HG02870 (cell line): Measurements from ENCODE around the gene GALNTL6.

Experiments used
- ATAC-seq: cut with Tn5 transposase; IDR thresholded peaks from one replicate; pipeline ENCODE4 v1.9.1; 2021; ENCODE audit warnings: mild to moderate bottlenecking, moderate library complexity; ENCODE audit not compliant: unreplicated experiment

GALNTL6 gene

DNA sequence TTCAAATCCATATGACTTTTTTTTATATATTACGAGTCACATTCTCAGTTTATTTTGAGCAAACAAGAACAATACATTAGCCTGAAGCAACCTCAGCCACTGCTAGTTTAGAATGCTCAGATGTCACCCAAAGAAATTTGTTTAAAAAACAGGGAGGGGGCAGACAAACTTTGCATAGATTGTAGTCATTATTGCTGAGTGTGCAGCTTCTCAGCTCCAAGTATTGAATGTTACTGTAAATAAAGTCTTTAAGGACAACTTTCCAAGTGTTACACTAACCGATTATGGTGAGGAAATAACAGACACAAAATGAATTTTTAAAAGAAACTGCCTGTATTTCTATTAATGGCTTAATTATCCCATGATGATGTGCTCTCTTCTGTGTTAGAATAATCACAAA, 835.9 kb downstream of the GALNTL6 start:
- no peak for ATAC-seq

- no peak for ATAC-seq
Measured at GRCh38 chr4:172650758-172651530, 837.7 kb downstream of the GALNTL6 start.

DNA sequence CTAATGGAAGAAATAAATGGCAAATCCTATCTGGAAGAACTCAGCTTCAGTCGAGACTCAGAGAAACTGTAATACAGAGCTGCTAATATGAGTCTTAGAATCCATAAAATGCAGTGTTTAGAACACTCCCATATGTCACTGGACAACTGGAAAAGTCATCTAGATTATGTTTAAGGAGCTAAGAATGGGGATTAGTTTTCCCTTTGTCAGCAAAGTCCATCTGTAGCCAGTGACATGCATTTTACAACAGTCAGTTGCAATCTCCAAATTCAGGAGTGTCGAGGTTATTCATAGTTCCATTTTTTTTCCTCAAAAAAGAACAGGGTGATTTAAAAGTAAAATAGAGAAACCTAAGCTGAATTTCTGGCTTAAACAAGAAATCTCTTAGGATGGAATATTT, 838.8 kb downstream of the GALNTL6 start:
- ATAC-seq, result no peak

DNA sequence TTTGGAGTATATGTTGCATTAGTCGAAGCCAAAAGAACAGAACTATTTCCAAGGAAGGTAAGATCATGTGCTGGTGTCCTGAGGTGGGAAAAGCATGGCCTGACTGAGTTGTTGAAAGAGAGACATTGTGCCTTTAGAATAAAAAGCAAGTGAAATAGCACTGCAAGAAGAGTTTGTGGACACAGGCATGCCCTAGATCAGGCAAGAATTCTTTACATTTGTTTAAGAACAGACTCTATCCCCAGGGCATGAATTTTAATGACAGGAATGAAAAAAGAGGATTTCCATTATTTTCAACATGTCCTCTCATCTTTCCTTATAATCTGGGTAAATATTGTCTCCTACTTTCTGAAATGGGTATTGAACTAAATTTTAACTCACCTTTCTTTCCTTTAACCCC, 839.2 kb downstream of the GALNTL6 start:
- no peak for ATAC-seq

DNA sequence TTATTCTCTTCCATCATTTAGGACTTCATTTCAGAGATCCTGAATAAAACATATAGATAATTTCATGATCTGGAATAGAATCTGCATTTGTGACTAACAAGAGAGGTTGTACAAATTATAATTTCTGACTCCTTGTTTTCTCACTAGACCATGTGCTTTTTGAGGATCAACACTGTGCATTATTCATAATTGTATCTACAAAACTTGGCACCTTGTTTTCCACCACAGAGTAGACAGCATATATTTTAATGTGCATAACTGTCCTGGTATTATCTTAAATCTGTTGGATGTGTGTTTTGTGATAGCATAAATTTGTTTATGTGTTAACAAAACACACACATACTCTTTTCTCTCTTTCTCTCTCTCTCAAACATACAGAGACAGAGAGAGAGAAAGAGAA, 840.5 kb downstream of the GALNTL6 start:
- no peak for ATAC-seq

DNA sequence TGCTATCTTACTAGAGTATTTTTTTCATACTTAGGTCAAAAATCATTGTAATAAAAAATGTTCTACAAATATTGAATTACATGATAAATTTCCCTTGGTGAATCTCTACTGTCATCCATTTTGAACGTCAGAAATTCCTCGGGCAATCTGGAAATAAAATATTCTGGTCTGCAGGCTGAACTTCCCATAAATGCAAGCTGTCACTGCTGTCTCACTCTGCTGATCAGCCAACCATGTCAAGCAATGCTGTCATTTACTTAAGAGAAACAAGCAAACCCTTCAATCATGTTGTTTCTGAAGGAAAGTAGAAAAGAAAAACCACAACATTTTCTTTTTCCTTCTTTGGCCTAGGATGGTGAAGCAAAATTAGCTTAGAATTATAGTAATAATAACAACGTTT, 841.3 kb downstream of the GALNTL6 start:
- no peak for ATAC-seq

DNA sequence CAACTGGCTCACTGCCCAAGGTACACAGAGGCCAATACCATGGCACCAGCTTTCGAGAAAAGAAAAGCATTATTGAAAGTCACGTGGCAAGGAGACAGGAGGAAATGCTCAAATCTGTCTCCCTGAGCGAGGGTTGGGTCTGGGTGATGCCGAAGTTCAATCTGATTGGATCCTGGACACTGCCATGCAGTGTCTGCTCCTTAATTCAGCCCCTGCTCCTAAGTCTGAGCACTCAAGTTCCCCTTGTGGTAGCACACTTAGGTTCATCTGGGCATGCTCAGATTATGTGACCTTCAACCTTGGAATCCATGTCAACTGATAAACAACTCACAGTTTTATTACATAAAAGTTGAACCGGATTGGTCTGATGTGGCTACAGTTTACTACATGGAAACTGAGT, 842.9 kb downstream of the GALNTL6 start:
- no peak for ATAC-seq

- ATAC-seq, result no peak
Measured at GRCh38 chr4:172657081-172657480, 843.9 kb downstream of the GALNTL6 start.

DNA sequence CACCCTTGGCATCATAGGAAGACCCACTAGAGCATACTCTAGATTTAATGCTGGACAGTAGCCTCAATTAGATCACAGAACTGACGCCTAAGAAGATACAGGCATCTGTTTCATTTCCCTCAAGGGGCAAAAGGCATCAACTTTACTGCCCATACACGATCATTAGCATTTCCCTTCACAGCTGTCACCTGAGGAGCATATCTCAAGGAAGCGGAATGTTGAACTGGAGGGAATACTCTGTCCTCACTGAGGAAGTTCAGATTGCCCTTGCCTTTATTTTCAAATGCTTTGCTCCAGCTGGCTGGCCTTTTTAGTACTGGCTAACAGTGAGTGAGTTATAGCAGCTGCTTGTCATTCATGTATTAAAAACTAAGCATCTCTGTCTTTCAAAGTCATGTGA, 847.0 kb downstream of the GALNTL6 start:
- no peak for ATAC-seq

GRCh38 chr4:172662113-172662512, 848.9 kb downstream of the GALNTL6 start:
- ATAC-seq, result no peak

GRCh38 chr4:172666711-172667368, 853.6 kb downstream of the GALNTL6 start:
- ATAC-seq, result no peak

- no peak for ATAC-seq
Measured at GRCh38 chr4:172674811-172675210, 861.6 kb downstream of the GALNTL6 start.

DNA sequence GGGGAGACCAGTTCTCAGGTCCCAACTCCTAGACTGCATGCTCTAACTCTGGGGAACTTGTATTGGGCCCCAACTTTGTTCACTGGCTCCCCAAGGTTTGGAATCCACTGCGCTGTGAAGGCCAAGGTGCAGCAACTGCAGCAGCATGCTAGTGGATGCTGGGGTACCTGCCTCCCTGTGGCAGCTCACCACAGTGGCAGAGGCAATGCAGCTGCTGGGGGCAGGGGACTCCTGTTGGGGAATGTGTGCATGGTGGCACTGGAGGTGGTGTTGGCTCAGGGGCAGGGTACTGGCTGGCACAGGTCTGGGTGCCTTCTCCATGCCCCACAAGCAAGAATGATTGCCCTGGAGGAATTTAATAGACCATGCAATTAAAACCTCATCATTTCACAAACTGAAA, 862.0 kb downstream of the GALNTL6 start:
- ATAC-seq, result no peak

DNA sequence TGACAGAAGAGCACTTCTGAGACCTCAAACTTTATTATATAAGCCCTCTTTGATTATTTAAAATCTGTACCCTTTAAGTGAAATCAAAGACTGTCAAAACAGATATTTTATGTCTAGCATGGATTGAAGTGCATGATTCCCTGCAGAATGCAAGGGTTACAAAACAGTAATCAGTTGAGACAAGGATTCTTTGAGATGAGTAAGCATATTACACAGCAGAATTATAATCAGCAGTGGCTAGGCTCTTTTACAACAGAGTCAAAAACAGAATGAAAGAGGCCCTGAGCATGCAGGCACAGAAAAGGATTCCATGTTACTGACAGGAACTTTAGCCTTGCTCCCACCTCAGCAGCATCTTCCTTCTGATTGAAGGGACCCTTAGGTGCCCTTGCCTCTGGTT, 867.5 kb downstream of the GALNTL6 start:
- no peak for ATAC-seq

DNA sequence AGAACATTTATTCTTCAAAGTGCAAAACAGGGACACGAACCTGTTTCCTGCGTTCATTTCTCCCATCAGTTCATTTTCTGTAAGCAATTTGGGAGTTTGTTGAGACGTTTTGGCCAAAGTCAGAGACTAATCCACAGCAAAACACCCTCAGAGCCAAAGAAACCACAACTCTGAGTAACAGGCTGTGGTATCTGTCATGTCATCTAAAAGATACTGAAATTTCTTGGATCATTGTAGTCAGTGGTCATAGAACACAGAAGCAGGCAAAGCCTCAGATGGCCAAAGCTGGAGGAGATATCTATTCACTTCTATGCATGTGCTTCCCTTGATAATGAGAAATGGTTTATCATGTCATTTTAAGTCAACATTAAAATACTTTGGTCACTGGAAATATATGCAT, 869.8 kb downstream of the GALNTL6 start:
- ATAC-seq, result no peak

DNA sequence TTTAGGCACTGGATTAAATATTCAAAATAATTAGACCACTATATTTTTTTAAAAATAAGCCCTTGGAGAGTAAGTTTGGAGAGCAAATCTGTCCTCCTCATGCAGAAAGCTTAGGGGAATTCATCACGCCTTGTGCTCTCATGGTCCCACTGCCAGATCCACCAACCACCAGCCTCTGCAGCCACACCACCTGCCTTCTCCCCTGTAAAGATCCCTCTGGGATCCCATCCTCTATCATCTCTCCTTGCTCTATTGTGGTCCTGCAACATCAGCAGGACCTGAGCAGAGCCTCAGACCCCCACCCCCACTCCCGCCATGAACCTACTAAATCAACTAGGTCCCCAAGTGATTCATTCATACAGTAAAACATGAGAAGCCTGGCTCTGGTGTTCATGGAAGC, 872.8 kb downstream of the GALNTL6 start:
- no peak for ATAC-seq

GRCh38 chr4:172688534-172688933, 875.3 kb downstream of the GALNTL6 start:
- ATAC-seq, result no peak

DNA sequence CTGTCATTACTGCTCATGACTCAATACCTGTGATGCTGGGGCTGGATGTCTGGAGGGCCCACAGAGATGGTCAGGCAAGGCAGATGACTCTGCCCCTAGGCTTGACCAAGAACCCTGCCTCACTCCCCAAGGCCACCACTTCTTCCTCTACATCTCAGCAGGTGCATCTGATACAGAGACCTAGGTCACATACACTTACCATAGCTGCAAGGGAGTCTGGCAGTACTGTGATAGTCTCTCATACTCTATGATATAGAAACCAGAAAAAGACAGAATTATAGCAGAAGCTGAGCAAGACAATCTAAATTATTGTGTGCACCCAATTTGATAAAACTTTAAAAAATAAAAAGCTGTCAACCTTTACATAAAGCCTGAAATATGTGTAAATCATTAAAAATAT, 878.3 kb downstream of the GALNTL6 start:
- no peak for ATAC-seq

DNA sequence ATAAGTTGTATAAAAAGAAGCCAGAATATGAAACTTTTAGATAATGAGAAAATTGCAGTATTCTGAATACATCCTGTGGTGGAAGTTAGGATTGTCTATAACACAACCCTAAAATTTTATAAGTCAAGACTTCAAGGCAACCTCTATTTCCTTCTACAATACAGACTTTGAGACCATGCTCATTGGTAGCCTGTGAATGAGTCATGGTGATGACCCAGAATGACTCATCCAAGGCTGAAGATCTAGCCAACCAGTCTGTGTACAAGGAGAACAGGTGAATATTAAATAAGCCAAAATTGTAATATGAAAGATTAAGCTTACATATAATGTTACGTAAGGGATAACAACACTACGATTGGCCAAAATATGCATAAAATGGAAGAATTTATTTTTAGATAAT, 879.5 kb downstream of the GALNTL6 start:
- ATAC-seq, result no peak

DNA sequence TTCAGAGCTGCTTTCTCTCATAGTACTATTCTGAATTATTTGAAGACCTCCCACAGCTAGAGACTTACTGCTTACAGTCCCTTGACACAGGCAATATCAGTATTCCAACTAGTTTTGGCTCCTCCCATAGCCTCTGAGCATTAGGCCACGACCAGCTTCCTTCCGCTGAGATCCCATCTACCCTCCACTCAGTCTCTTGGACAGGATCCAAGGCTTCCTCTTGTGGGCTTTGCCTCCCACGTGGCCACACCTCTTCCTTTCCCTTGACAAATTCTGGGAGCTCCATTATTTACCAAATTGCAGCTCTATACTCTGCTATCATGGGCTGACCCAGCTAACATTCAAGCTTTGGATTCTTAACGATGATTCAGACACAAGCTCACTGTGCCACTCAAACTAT, 885.1 kb downstream of the GALNTL6 start:
- ATAC-seq, result no peak

GRCh38 chr4:172705565-172705964, 892.4 kb downstream of the GALNTL6 start:
- no peak for ATAC-seq

- no peak for ATAC-seq
Measured at GRCh38 chr4:172706000-172706399, 892.8 kb downstream of the GALNTL6 start.

- ATAC-seq, result no peak
Measured at GRCh38 chr4:172707622-172708021, 894.4 kb downstream of the GALNTL6 start.
